ENCODE results near the gene ADAM33.

- no peak for TF ChIP-seq CTCF (conservative IDR thresholded peaks at IDR 0.05; ENCODE audit: low read length)
- TF ChIP-seq EZH2phosphoT487 (IDR thresholded peaks at IDR 0.05; ENCODE audit: borderline replicate concordance), result no peak
Observed at GRCh38 chr20:3654326-3655130, 27.3 kb downstream of the ADAM33 start.
